Fibroblast of lung (primary cell): ENCODE measurements around the gene TDRD9. TPM values are rescaled to one million over a fixed set of nuclear protein-coding genes. Genes with fewer than 3 reads are reported as not detected.

ENCODE experiments used
- DNase-seq, 2 donors: peaks; one replicate each; pipeline versions ENCODE4 v3.0.0 to v3.0.0-alpha.2; 2010; ENCODE audit warnings: low read depth in 2 of 2
- H2AFZ ChIP-seq: 2 replicates; pipeline ENCODE4 v1.5.1; 2012; ENCODE audit warnings: low read length, control low read depth, inconsistent platforms
- H3K27ac ChIP-seq: 2 replicates; pipeline ENCODE4 v1.5.1; 2011; ENCODE audit warnings: low read length, control low read depth; ENCODE audit not compliant: insufficient read depth
- H3K27me3 ChIP-seq: 2 replicates; pipeline ENCODE4 v1.5.1; 2011; ENCODE audit warnings: mild to moderate bottlenecking, low read length; ENCODE audit not compliant: control insufficient read depth, insufficient read depth
- H3K36me3 ChIP-seq: 2 replicates; pipeline ENCODE4 v1.5.1; 2011; ENCODE audit warnings: low read length; ENCODE audit not compliant: control insufficient read depth, insufficient read depth
- H3K4me1 ChIP-seq: 2 replicates; pipeline ENCODE4 v1.5.1; 2011; ENCODE audit warnings: low read length; ENCODE audit not compliant: control insufficient read depth, insufficient read depth; ENCODE audit errors: extremely low read depth
- H3K4me2 ChIP-seq: 2 replicates; pipeline ENCODE4 v1.5.1; 2011; ENCODE audit warnings: low read length, control low read depth; ENCODE audit not compliant: insufficient read depth; ENCODE audit errors: extremely low read depth
- H3K4me3 ChIP-seq, 4 experiments: fragments of 200-600 bp in 1 of 4; sonication (generic) in 1 of 4; replicated peaks in 1 of 4; 2 replicates each; pipeline ENCODE4 v1.5.1; 2011 to 2016; ENCODE audit warnings: low read length in 4 of 4, low read depth in 3 of 4, mild to moderate bottlenecking in 3 of 4, control low read depth in 2 of 4, inconsistent platforms in 1 of 4, mixed read lengths in 1 of 4; ENCODE audit not compliant: insufficient read depth in 1 of 4; ENCODE audit errors: control extremely low read depth in 1 of 4
- H3K79me2 ChIP-seq: 2 replicates; pipeline ENCODE4 v1.5.1; 2012; ENCODE audit warnings: mild to moderate bottlenecking, low read length, inconsistent platforms; ENCODE audit not compliant: control insufficient read depth, insufficient read depth
- H3K9ac ChIP-seq: 2 replicates; pipeline ENCODE4 v1.5.1; 2011; ENCODE audit warnings: mild to moderate bottlenecking, low read length, control low read depth; ENCODE audit not compliant: insufficient read depth
- H3K9me3 ChIP-seq: 2 replicates; pipeline ENCODE4 v1.5.1; 2012; ENCODE audit warnings: low read depth, low read length; ENCODE audit not compliant: control insufficient read depth, insufficient read depth
- H4K20me1 ChIP-seq: 2 replicates; pipeline ENCODE4 v1.5.1; 2011; ENCODE audit warnings: low read length; ENCODE audit not compliant: control insufficient read depth, insufficient read depth; ENCODE audit errors: extremely low read depth
- CTCF ChIP-seq, 2 donors: IDR thresholded peaks in 1 of 2; conservative IDR thresholded peaks in 1 of 2; 1 replicate in 1 of 2; 2 replicates in 1 of 2; pipeline ENCODE4 v1.5.1; 2011 to 2012; ENCODE audit warnings: low read length in 2 of 2, control low read depth in 1 of 2, inconsistent platforms in 1 of 2, low read depth in 1 of 2, mild to moderate bottlenecking in 1 of 2
- EZH2 ChIP-seq: IDR thresholded peaks from 2 replicates; pipeline ENCODE4 v1.5.1; 2012; ENCODE audit warnings: low read length, control low read depth, mild to moderate bottlenecking; ENCODE audit errors: missing control alignments
- polyA plus RNA-seq, 2 donors: library from polyadenylated mRNA; depleted of rRNA in 1 of 2; stranded (reverse) in 1 of 2; unstranded in 1 of 2; fragments of >200 nt; gene quantifications; 2 replicates each; pipeline ENCODE4 v1.2.1, GENCODE V29; 2011 to 2012; ENCODE audit warnings: missing spikeins in 1 of 2
- total RNA-seq: library from RNA; depleted of rRNA; stranded (reverse); fragments of >200 nt; gene quantifications from 2 replicates; pipeline ENCODE4 v1.2.1, GENCODE V29; 2014

TDRD9 gene
- total and polyA plus RNA-seq, 2 donors (not counting 1 experiment from before 2014, with no cell fraction given): 0.28 to 0.50 TPM

- Histone ChIP-seq H3K79me2 (no peaks in the 10 kb centered on the region), H2AFZ (no peak overlapping the region), H3K4me1 (no peaks in the 10 kb centered on the region), H3K36me3 (no peaks in the 10 kb centered on the region), H3K4me2 (no peak overlapping the region), H3K9me3 (no peaks in the 10 kb centered on the region), H3K27ac (no peak overlapping the region), H3K4me3 (no peak overlapping the region), H4K20me1 (no peaks in the 10 kb centered on the region), H3K9ac (no peak overlapping the region), H3K27me3 (no peaks in the 10 kb centered on the region)
- TF ChIP-seq EZH2 (no peak), CTCF (conservative IDR thresholded peaks at IDR 0.05 in 1 of 2, IDR thresholded peaks at IDR 0.05 in 1 of 2; ENCODE audit: low read depth in 1 of 2, low read length in 2 of 2) (no peak)
- no peak for DNase-seq
These were observed 33.6 kb upstream of the TDRD9 start for GRCh38 chr14:103894723-103895059.

- no peak overlapping the region for H3K27ac ChIP-seq
- no peaks in the 10 kb centered on the region for H3K79me2 ChIP-seq
- H3K4me1 ChIP-seq: no peaks in the 10 kb centered on the region
- no peak overlapping the region for H3K9ac ChIP-seq
- DNase-seq: no peak
- H3K9me3 ChIP-seq: no peaks in the 10 kb centered on the region
- H3K36me3 ChIP-seq: no peaks in the 10 kb centered on the region
- no peak overlapping the region for H3K4me3 ChIP-seq
- H2AFZ ChIP-seq: no peak overlapping the region
- H3K4me2 ChIP-seq: no peak overlapping the region
- no peaks in the 10 kb centered on the region for H3K27me3 ChIP-seq
- no peaks in the 10 kb centered on the region for H4K20me1 ChIP-seq
- no peak for TF ChIP-seq EZH2
- no peak for TF ChIP-seq CTCF (conservative IDR thresholded peaks at IDR 0.05 in 1 of 2, IDR thresholded peaks at IDR 0.05 in 1 of 2; ENCODE audit: low read depth in 1 of 2, low read length in 2 of 2)
These were observed 31.7 kb upstream of the TDRD9 start for GRCh38 chr14:103896578-103896977.

- no peaks in the 10 kb centered on the region for H4K20me1 ChIP-seq
- no peaks in the 10 kb centered on the region for H3K9me3 ChIP-seq
- H3K4me3 ChIP-seq: no peak overlapping the region
- no peaks in the 10 kb centered on the region for H3K27me3 ChIP-seq
- TF ChIP-seq EZH2 (no peak), CTCF (conservative IDR thresholded peaks at IDR 0.05 in 1 of 2, IDR thresholded peaks at IDR 0.05 in 1 of 2; ENCODE audit: low read depth in 1 of 2, low read length in 2 of 2) (no peak)
- H3K27ac ChIP-seq: no peak overlapping the region
- H3K4me1 ChIP-seq: no peaks in the 10 kb centered on the region
- H2AFZ ChIP-seq: no peak overlapping the region
- H3K79me2 ChIP-seq: no peaks in the 10 kb centered on the region
- H3K4me2 ChIP-seq: no peak overlapping the region
- H3K36me3 ChIP-seq: no peaks in the 10 kb centered on the region
- no peak overlapping the region for H3K9ac ChIP-seq
- no peak for DNase-seq
These were observed 30.9 kb upstream of the TDRD9 start for GRCh38 chr14:103897075-103897947.
